Dendritic cell treated with granulocyte-macrophage colony-stimulating factor and Interleukin-4, amounts not matched to agents 40 ng/mL and 50 ng/mL, for 4 days (primary cell): ENCODE measurements around the gene ITGA2B.
A peak's percentile ranks its signal among the peaks of the same experiment; 100 is the strongest.

Experiments used
- H3K27ac Mint-ChIP-seq: one replicate; pipeline ENCODE4 v1.8.0; 2022; ENCODE audit warnings: mild to moderate bottlenecking, mixed read lengths
- H3K27me3 Mint-ChIP-seq: one replicate; pipeline ENCODE4 v1.8.0; 2022; ENCODE audit warnings: mild to moderate bottlenecking, mixed read lengths
- H3K36me3 Mint-ChIP-seq: one replicate; pipeline ENCODE4 v1.8.0; 2022; ENCODE audit warnings: low read depth, mixed read lengths
- H3K4me1 Mint-ChIP-seq: one replicate; pipeline ENCODE4 v1.8.0; 2022; ENCODE audit warnings: low read depth, mixed read lengths
- H3K4me3 Mint-ChIP-seq: one replicate; pipeline ENCODE4 v1.8.0; 2022; ENCODE audit warnings: mild to moderate bottlenecking, moderate library complexity, mixed read lengths
- H3K9me3 Mint-ChIP-seq: one replicate; pipeline ENCODE4 v1.8.0; 2022; ENCODE audit warnings: mixed read lengths
- intact Hi-C: fragments of 100-400 bp; cut with micrococcal nuclease; formaldehyde crosslinking; loops from one replicate; pipeline ENCODE4 v1.15.0; 2022

The ITGA2B gene

GRCh38 chr17:44384281-44384822 is 5.1 kb downstream of the ITGA2B start:
- H3K36me3 Mint-ChIP-seq: no peaks in the 10 kb centered on the region
- H3K9me3 Mint-ChIP-seq: no peaks in the 10 kb centered on the region
- intact Hi-C loops: no loop called here
- H3K4me3 Mint-ChIP-seq: peak overlapping the region; percentile 80
- H3K27me3 Mint-ChIP-seq: peaks cover 55% of the 10 kb centered on the region
- H3K27ac Mint-ChIP-seq: no peak overlapping the region
- H3K4me1 Mint-ChIP-seq: peaks cover 26% of the 10 kb centered on the region

GRCh38 chr17:44383861-44384260 is 5.6 kb downstream of the ITGA2B start:
- intact Hi-C loops: no loop called here
- Mint-ChIP-seq H3K36me3 (no peaks in the 10 kb centered on the region), H3K27me3 (peaks cover 55% of the 10 kb centered on the region), H3K4me1 (peaks cover 21% of the 10 kb centered on the region), H3K4me3 (no peak overlapping the region), H3K27ac (no peak overlapping the region), H3K9me3 (no peaks in the 10 kb centered on the region)

- H3K27ac Mint-ChIP-seq: no peak overlapping the region
- intact Hi-C loops: no loop called here
- peaks cover 21% of the 10 kb centered on the region for H3K4me1 Mint-ChIP-seq
- H3K36me3 Mint-ChIP-seq: no peaks in the 10 kb centered on the region
- H3K4me3 Mint-ChIP-seq: no peak overlapping the region
- H3K27me3 Mint-ChIP-seq: peaks cover 57% of the 10 kb centered on the region
- no peaks in the 10 kb centered on the region for H3K9me3 Mint-ChIP-seq
These were observed 6.1 kb downstream of the ITGA2B start for GRCh38 chr17:44383363-44383762.

- Mint-ChIP-seq H3K4me3 (no peak overlapping the region), H3K36me3 (no peaks in the 10 kb centered on the region), H3K27ac (no peak overlapping the region), H3K9me3 (no peaks in the 10 kb centered on the region), H3K4me1 (peaks cover 21% of the 10 kb centered on the region), H3K27me3 (peaks cover 57% of the 10 kb centered on the region)
- intact Hi-C loops: no loop called here
These were observed 6.5 kb downstream of the ITGA2B start for GRCh38 chr17:44382917-44383316.

- intact Hi-C loops: no loop called here
- no peaks in the 10 kb centered on the region for H3K36me3 Mint-ChIP-seq
- no peaks in the 10 kb centered on the region for H3K9me3 Mint-ChIP-seq
- no peak overlapping the region for H3K27ac Mint-ChIP-seq
- H3K4me1 Mint-ChIP-seq: peaks cover 21% of the 10 kb centered on the region
- H3K4me3 Mint-ChIP-seq: no peak overlapping the region
- peaks cover 50% of the 10 kb centered on the region for H3K27me3 Mint-ChIP-seq
These were observed 7.6 kb downstream of the ITGA2B start for GRCh38 chr17:44381810-44382305.

- Mint-ChIP-seq H3K4me1 (peaks cover 21% of the 10 kb centered on the region), H3K27me3 (peaks cover 45% of the 10 kb centered on the region), H3K4me3 (no peak overlapping the region), H3K9me3 (no peaks in the 10 kb centered on the region), H3K36me3 (no peaks in the 10 kb centered on the region), H3K27ac (no peak overlapping the region)
- intact Hi-C loops: no loop called here
These were observed 8.7 kb downstream of the ITGA2B start for GRCh38 chr17:44380767-44381166.

- Mint-ChIP-seq H3K4me1 (peaks cover 21% of the 10 kb centered on the region), H3K27me3 (peaks cover 40% of the 10 kb centered on the region), H3K36me3 (no peaks in the 10 kb centered on the region), H3K4me3 (no peak overlapping the region), H3K27ac (no peak overlapping the region), H3K9me3 (no peaks in the 10 kb centered on the region)
- intact Hi-C loops: no loop called here
These were observed 9.6 kb downstream of the ITGA2B start for GRCh38 chr17:44379887-44380286.

GRCh38 chr17:44378171-44378705 is 11.2 kb downstream of the ITGA2B start:
- intact Hi-C loops: no loop called here
- Mint-ChIP-seq H3K27me3 (peaks cover 35% of the 10 kb centered on the region), H3K9me3 (no peaks in the 10 kb centered on the region), H3K27ac (no peak overlapping the region), H3K4me3 (no peak overlapping the region), H3K4me1 (peaks cover 19% of the 10 kb centered on the region), H3K36me3 (no peaks in the 10 kb centered on the region)

- Mint-ChIP-seq H3K27me3 (peaks cover 28% of the 10 kb centered on the region), H3K27ac (no peak overlapping the region), H3K36me3 (no peaks in the 10 kb centered on the region), H3K4me3 (no peak overlapping the region), H3K9me3 (no peaks in the 10 kb centered on the region), H3K4me1 (peaks cover 9% of the 10 kb centered on the region)
- intact Hi-C loops: no loop called here
These were observed 12.7 kb downstream of the ITGA2B start for GRCh38 chr17:44376779-44377178.

GRCh38 chr17:44376124-44376523 is 13.3 kb downstream of the ITGA2B start:
- Mint-ChIP-seq H3K4me1 (peaks cover 7% of the 10 kb centered on the region), H3K9me3 (no peaks in the 10 kb centered on the region), H3K27ac (no peak overlapping the region), H3K36me3 (no peaks in the 10 kb centered on the region), H3K4me3 (no peak overlapping the region), H3K27me3 (peaks cover 31% of the 10 kb centered on the region)
- intact Hi-C loops: no loop called here

- H3K27ac Mint-ChIP-seq: no peak overlapping the region
- H3K4me1 Mint-ChIP-seq: peaks cover 7% of the 10 kb centered on the region
- no peak overlapping the region for H3K4me3 Mint-ChIP-seq
- H3K36me3 Mint-ChIP-seq: no peaks in the 10 kb centered on the region
- H3K27me3 Mint-ChIP-seq: peaks cover 38% of the 10 kb centered on the region
- H3K9me3 Mint-ChIP-seq: no peaks in the 10 kb centered on the region
- intact Hi-C loops: no loop called here
These were observed 14.0 kb downstream of the ITGA2B start for GRCh38 chr17:44375196-44376017.

GRCh38 chr17:44374306-44375195 is 14.9 kb downstream of the ITGA2B start:
- no peaks in the 10 kb centered on the region for H3K36me3 Mint-ChIP-seq
- no peak overlapping the region for H3K4me3 Mint-ChIP-seq
- H3K4me1 Mint-ChIP-seq: peaks cover 7% of the 10 kb centered on the region
- H3K9me3 Mint-ChIP-seq: no peaks in the 10 kb centered on the region
- intact Hi-C loops: no loop called here
- H3K27me3 Mint-ChIP-seq: peaks cover 43% of the 10 kb centered on the region
- H3K27ac Mint-ChIP-seq: no peak overlapping the region

- intact Hi-C loops: no loop called here
- Mint-ChIP-seq H3K36me3 (no peaks in the 10 kb centered on the region), H3K27ac (no peak overlapping the region), H3K4me1 (peaks cover 7% of the 10 kb centered on the region), H3K9me3 (no peaks in the 10 kb centered on the region), H3K4me3 (no peak overlapping the region), H3K27me3 (peaks cover 53% of the 10 kb centered on the region)
These were observed 17.4 kb downstream of the ITGA2B start for GRCh38 chr17:44372036-44372435.
